ENCODE data around the gene EFNA1. TPM values are rescaled to one million over a fixed set of nuclear protein-coding genes. Genes with fewer than 3 reads are reported as not detected.

The EFNA1 gene
- total RNA-seq, 1 experiment from 2014 or later, result 35.7 TPM

- no peaks in the 10 kb centered on the region for H3K36me3 ChIP-seq (ENCODE audit: low read depth)
- H3F3A ChIP-seq (ENCODE audit: insufficient read depth, low read depth), result peaks cover 40% of the 10 kb centered on the region; the same call in 1 of the 2 replicates
- TF ChIP-seq CTCF (conservative IDR thresholded peaks at IDR 0.05), result no peak
- H3K4me2 ChIP-seq, result peak overlapping the region; percentile 84
- H3K4me1 ChIP-seq (replicated peaks; ENCODE audit: insufficient read depth), result peaks cover 67% of the 10 kb centered on the region
- no peaks in the 10 kb centered on the region for H3K9me3 ChIP-seq (ENCODE audit: insufficient read depth, low read depth)
- peak overlapping the region; percentile 14; the same call in 1 of the 2 replicates for H3K4me3 ChIP-seq
- no peaks in the 10 kb centered on the region for H3K79me2 ChIP-seq (ENCODE audit: low read depth)
- ChIA-PET CTCF (interaction anchor here (0.6 to 1.2 kb wide), 3 partner anchors 23 to 87 kb away, joined by 7 to 9 read pairs (median 7); no protein-coding TSS in a partner anchor), POLR2A (ENCODE audit: unreplicated experiment) (interaction anchor here (0.6 kb wide), 2 partner anchors 80 to 88 kb away, joined by 4 to 14 read pairs; partner anchors contain the start of gene ZBTB7B)
- no peaks in the 10 kb centered on the region for H4K20me1 ChIP-seq (ENCODE audit: insufficient read depth)
- H3K27ac ChIP-seq, result no peak overlapping the region
- H3K9me2 ChIP-seq (ENCODE audit: insufficient read depth), result no peaks in the 10 kb centered on the region
- intact Hi-C loops (cut with micrococcal nuclease; ENCODE audit: unreplicated experiment), result loop anchor here (1.0 kb wide), 1 partner anchor 598 kb away; no protein-coding TSS in a partner anchor
- no peak overlapping the region for H2AFZ ChIP-seq
- no TSS peak for BruUV-seq (replicated peaks)
- no peak for DNase-seq
- peaks cover 35% of the 10 kb centered on the region for H3K27me3 ChIP-seq (ENCODE audit: insufficient read depth, low read depth)
These were observed 45.2 kb upstream of the EFNA1 start for GRCh38 chr1:155082301-155083051.

DNA sequence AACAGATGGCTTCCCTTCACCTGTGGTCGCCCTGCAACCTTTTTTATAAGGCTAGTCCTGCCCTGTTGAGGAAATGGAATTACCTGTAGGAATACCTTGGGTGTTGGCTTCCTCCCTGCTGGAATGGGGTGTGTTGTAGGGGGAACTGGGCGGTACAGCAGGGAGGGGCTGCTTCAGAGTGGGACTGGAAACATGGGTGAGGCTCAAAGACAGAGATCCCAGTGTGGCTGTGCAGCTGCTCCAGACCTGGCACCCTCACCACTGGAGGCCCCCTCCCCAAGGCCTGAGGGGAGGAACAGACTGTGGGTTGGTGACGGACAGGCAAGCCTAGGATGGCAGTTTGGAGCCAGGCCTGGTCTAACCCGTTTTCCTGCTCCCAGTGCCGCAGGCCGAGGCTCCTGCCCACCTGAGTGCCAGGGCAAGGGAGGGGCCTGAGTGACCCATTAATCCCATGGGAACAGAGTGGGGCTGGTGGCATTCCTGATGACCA lies 44.6 kb upstream of the EFNA1 start:
- ChIA-PET POLR2A (ENCODE audit: unreplicated experiment) (interaction anchor here (0.6 kb wide), 1 partner anchor 88 kb away, joined by 14 read pairs; no protein-coding TSS in a partner anchor), CTCF (interaction anchor here (0.6 to 1.2 kb wide), 2 partner anchors 24 to 68 kb away, joined by 7 to 9 read pairs; no protein-coding TSS in a partner anchor)
- peak overlapping the region; percentile 84 for H3K4me2 ChIP-seq
- TF ChIP-seq EZH2 (IDR thresholded peaks at IDR 0.05; ENCODE audit: low read depth), result no peak
- no peak for TF ChIP-seq CTCF (conservative IDR thresholded peaks at IDR 0.05)
- peaks cover 35% of the 10 kb centered on the region for H3K27me3 ChIP-seq (ENCODE audit: insufficient read depth, low read depth)
- peak overlapping the region; percentile 14; the same call in 1 of the 2 replicates for H3K4me3 ChIP-seq
- BruUV-seq (replicated peaks), result no TSS peak
- H3K27ac ChIP-seq, result no peak overlapping the region
- H3K4me1 ChIP-seq (replicated peaks; ENCODE audit: insufficient read depth), result peaks cover 61% of the 10 kb centered on the region
- H3K36me3 ChIP-seq (ENCODE audit: low read depth), result no peaks in the 10 kb centered on the region
- H3K9me2 ChIP-seq (ENCODE audit: insufficient read depth), result no peaks in the 10 kb centered on the region
- H3K9me3 ChIP-seq (ENCODE audit: insufficient read depth, low read depth), result no peaks in the 10 kb centered on the region
- intact Hi-C loops (cut with micrococcal nuclease; ENCODE audit: unreplicated experiment), result loop anchor here (1.0 kb wide), 1 partner anchor 599 kb away; no protein-coding TSS in a partner anchor
- peaks cover 33% of the 10 kb centered on the region; the same call in 1 of the 2 replicates for H3F3A ChIP-seq (ENCODE audit: insufficient read depth, low read depth)
- H3K79me2 ChIP-seq (ENCODE audit: low read depth), result no peaks in the 10 kb centered on the region
- 0 out of 2 replicates have a peak overlapping the region, but pooled peaks have one; percentile 36 for H2AFZ ChIP-seq
- H4K20me1 ChIP-seq (ENCODE audit: insufficient read depth), result no peaks in the 10 kb centered on the region
- DNase-seq, result peak; percentile 70 to 73

- POLR2A ChIA-PET (ENCODE audit: unreplicated experiment), result interaction anchor here (0.6 to 0.7 kb wide), 3 partner anchors 32 to 1110 kb away, joined by 3 to 7 read pairs (median 4); partner anchors contain the start of gene SLC25A44
- Histone ChIP-seq H3K4me3 (peak overlapping the region; percentile 70; the same call in 1 of the 2 replicates), H3K79me2 (ENCODE audit: low read depth) (no peaks in the 10 kb centered on the region), H3K36me3 (ENCODE audit: low read depth) (no peaks in the 10 kb centered on the region), H3K4me2 (peak overlapping the region; percentile 84), H3K27ac (no peak overlapping the region), H3K27me3 (ENCODE audit: insufficient read depth, low read depth) (peaks cover 32% of the 10 kb centered on the region), H3F3A (ENCODE audit: insufficient read depth, low read depth) (peaks cover 31% of the 10 kb centered on the region; the same call in 1 of the 2 replicates), H2AFZ (no peak overlapping the region), H4K20me1 (ENCODE audit: insufficient read depth) (no peaks in the 10 kb centered on the region), H3K4me1 (replicated peaks; ENCODE audit: insufficient read depth) (peaks cover 58% of the 10 kb centered on the region), H3K9me2 (ENCODE audit: insufficient read depth) (no peaks in the 10 kb centered on the region), H3K9me3 (ENCODE audit: insufficient read depth, low read depth) (no peaks in the 10 kb centered on the region)
- CTCF ChIA-PET, result interaction anchor here (1.2 to 1.3 kb wide), 2 partner anchors 25 to 45 kb away, joined by 5 to 9 read pairs; no protein-coding TSS in a partner anchor
- intact Hi-C loops (cut with micrococcal nuclease; ENCODE audit: unreplicated experiment), result loop anchor here (1.0 to 2.0 kb wide), 9 partner anchors 21 to 600 kb away; partner anchors contain the start of genes EFNA4, PMVK, SLC50A1 and ZBTB7B
- BruUV-seq (replicated peaks), result no TSS peak
- DNase-seq, result peak in 1 of 2 experiments; percentile 24
- no peak for TF ChIP-seq EZH2 (IDR thresholded peaks at IDR 0.05; ENCODE audit: low read depth)
- TF ChIP-seq CTCF (conservative IDR thresholded peaks at IDR 0.05), result no peak
These were observed 43.6 kb upstream of the EFNA1 start for GRCh38 chr1:155083865-155084721.

Measured in PC-9 (cell line).